ENCODE results near the gene TMBIM6. TPM values are rescaled to one million over a fixed set of nuclear protein-coding genes. Genes with fewer than 3 reads are reported as not detected.

The TMBIM6 gene
- total and polyA plus RNA-seq, 9 of the 15 experiments (the other 6 are each of a cell fraction or from before 2014, with no cell fraction given): 147 to 1,288 (median 352) TPM

GRCh38 chr12:49750027-49750995 lies 9.0 kb downstream of the TMBIM6 start:
- Histone ChIP-seq H3K9me3 (replicated peaks; ENCODE audit: control insufficient read depth, insufficient read depth, low read depth, low read length) (no peaks in the 10 kb centered on the region), H2AFZ (ENCODE audit: low read depth, low read length) (no peak overlapping the region), H3K4me1 (replicated peaks in 1 of 2; ENCODE audit: control insufficient read depth in 2 of 2, insufficient read depth in 2 of 2, low read length in 2 of 2) (peaks cover 3 to 27% of the 10 kb centered on the region in 2 experiments; a peak in 4 of 5 replicates), H3K79me2 (ENCODE audit: control insufficient read depth, insufficient read depth, low read length) (peaks cover 96% of the 10 kb centered on the region), H3K9me1 (ENCODE audit: control insufficient read depth, insufficient read depth, low read length) (no peaks in the 10 kb centered on the region), H3K4me2 (ENCODE audit: insufficient read depth, low read length) (peak overlapping the region; percentile 62), H3K4me3 (no peak overlapping the region), H4K20me1 (replicated peaks; ENCODE audit: control insufficient read depth, insufficient read depth, low read length) (peaks cover 7% of the 10 kb centered on the region), H3K27ac (ENCODE audit: extremely low read depth, low read depth, low read length) (peak overlapping the region; percentile 56), H3K27me3 (ENCODE audit: control insufficient read depth in 2 of 2, insufficient read depth in 2 of 2, low read length in 2 of 2) (no peaks in the 10 kb centered on the region), H3K36me3 (ENCODE audit: control insufficient read depth, insufficient read depth, low read length) (peaks cover 70% of the 10 kb centered on the region), H3K9ac (ENCODE audit: insufficient read depth in 1 of 2, low read depth in 2 of 2, low read length in 2 of 2) (peak overlapping the region in 1 of 2 experiments; percentile 49; a peak in 1 of 4 replicates)
- ATAC-seq (peak; percentile 93), FAIRE-seq (no peak), DNase-seq (ENCODE audit: extremely low read depth in 1 of 4, low spot score in 3 of 4) (peak in 1 of 4 experiments; percentile 63)
- 44% methylated on average over 8 of the region's 8 CpGs for WGBS (ENCODE audit: insufficient coverage, low coverage, missing lambda C conversion rate)
- intact Hi-C loops (cut with micrococcal nuclease): loop anchor here (1.0 kb wide), 1 partner anchor 106 kb away; no protein-coding TSS in a partner anchor
- in situ Hi-C loops (cut with MboI): no loop called here
- no TSS peak for BruUV-seq (replicated peaks)
- ChIA-PET CTCF (ENCODE audit: low intra/inter-chr PET ratio) (interaction anchor here (1.1 kb wide), 1 partner anchor 8 kb away, joined by 3 read pairs; no protein-coding TSS in a partner anchor), POLR2A (interaction anchor here (0.5 to 3.0 kb wide), 9 partner anchors 9 to 127 kb away, joined by 3 to 22 read pairs (median 4); partner anchors contain the start of genes PRPF40B and TMBIM6)
- TF ChIP-seq SUPT5H (IDR thresholded peaks at IDR 0.05): peak; percentile 19; the same call in 1 of the 2 replicates
- 0 out of 2 replicates have a peak, but pooled peaks have one; percentile 6 for TF ChIP-seq THRB (CRISPR knock-in tag; conservative IDR thresholded peaks at IDR 0.05)
- no peak for TF ChIP-seq CREM (IDR thresholded peaks at IDR 0.05; ENCODE audit: low read depth)
- TF ChIP-seq CTBP1 (IDR thresholded peaks at IDR 0.05; ENCODE audit: borderline replicate concordance): peak; percentile 58; the same call in 1 of the 2 replicates
- TF ChIP-seq DPF2 (IDR thresholded peaks at IDR 0.05): peak; percentile 80; the same call in 1 of the 2 replicates
- TF ChIP-seq EGR1 (conservative IDR thresholded peaks at IDR 0.05): no peak
- peak; percentile 36; the same call in 1 of the 2 replicates for TF ChIP-seq TOE1 (IDR thresholded peaks at IDR 0.05; ENCODE audit: borderline replicate concordance)
- TF ChIP-seq TOE1 (CRISPR knock-in tag; IDR thresholded peaks at IDR 0.05; ENCODE audit: borderline replicate concordance, low read depth): no peak
- peak; percentile 84 for TF ChIP-seq EP300 (IDR thresholded peaks at IDR 0.05; ENCODE audit: low read length)
- TF ChIP-seq TCF3 (CRISPR knock-in tag; IDR thresholded peaks at IDR 0.05): 0 out of 2 replicates have a peak, but pooled peaks have one; percentile 38
- 0 out of 2 replicates have a peak, but pooled peaks have one; percentile 35 for TF ChIP-seq LEF1 (IDR thresholded peaks at IDR 0.05)
- peak in 1 of 2 experiments; percentile 31; a peak in 1 of 4 replicates for TF ChIP-seq RCOR1 (IDR thresholded peaks at IDR 0.05; ENCODE audit: borderline replicate concordance in 1 of 2, low read depth in 2 of 2, low read length in 2 of 2)
- TF ChIP-seq TAF9B (IDR thresholded peaks at IDR 0.05; ENCODE audit: partially characterized antibody): peak; percentile 20
- no peak for TF ChIP-seq SRSF1 (IDR thresholded peaks at IDR 0.05; ENCODE audit: low read depth, low read length)
- TF ChIP-seq JUND (IDR thresholded peaks at IDR 0.05; ENCODE audit: borderline replicate concordance, low read depth, low read length): peak; percentile 85
- TF ChIP-seq JUND (tag; IDR thresholded peaks at IDR 0.05; ENCODE audit: borderline replicate concordance, low read depth, low read length): peak; percentile 65; the same call in 1 of the 3 replicates
- peak; percentile 4; the same call in 1 of the 2 replicates for TF ChIP-seq HMBOX1 (IDR thresholded peaks at IDR 0.05)
- TF ChIP-seq, protein P1, sequence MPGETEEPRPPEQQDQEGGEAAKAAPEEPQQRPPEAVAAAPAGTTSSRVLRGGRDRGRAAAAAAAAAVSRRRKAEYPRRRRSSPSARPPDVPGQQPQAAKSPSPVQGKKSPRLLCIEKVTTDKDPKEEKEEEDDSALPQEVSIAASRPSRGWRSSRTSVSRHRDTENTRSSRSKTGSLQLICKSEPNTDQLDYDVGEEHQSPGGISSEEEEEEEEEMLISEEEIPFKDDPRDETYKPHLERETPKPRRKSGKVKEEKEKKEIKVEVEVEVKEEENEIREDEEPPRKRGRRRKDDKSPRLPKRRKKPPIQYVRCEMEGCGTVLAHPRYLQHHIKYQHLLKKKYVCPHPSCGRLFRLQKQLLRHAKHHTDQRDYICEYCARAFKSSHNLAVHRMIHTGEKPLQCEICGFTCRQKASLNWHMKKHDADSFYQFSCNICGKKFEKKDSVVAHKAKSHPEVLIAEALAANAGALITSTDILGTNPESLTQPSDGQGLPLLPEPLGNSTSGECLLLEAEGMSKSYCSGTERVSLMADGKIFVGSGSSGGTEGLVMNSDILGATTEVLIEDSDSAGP (CRISPR knock-in tag; IDR thresholded peaks at IDR 0.05): no peak

All from K562 (cell line).